Gastroesophageal sphincter (tissue), 3 donors: ENCODE data around the gene DNAJC5.
"Not testable (repeated sequence)": the region's sequence is repeated elsewhere in the genome, so short reads cannot be mapped to it uniquely, and the experiment has no call there.

Experiments used
- POLR2A ChIP-seq, 2 donors: fragments of 450-650 bp; IDR thresholded peaks; one replicate each; pipeline ENCODE4 v1.6.1; 2017; ENCODE audit warnings: antibody characterized with exemption in 2 of 2, mild to moderate bottlenecking in 2 of 2, moderate library complexity in 1 of 2
- TF ChIP-seq, protein P1 (sequence below), 4 experiments: fragments of 200-600 bp in 2 of 4; fragments of 450-650 bp in 2 of 4; sonication (generic) in 1 of 4; IDR thresholded peaks; one replicate each; pipeline ENCODE4 v1.5.1; 2017 to 2019; ENCODE audit warnings: antibody characterized with exemption in 4 of 4, mild to moderate bottlenecking in 2 of 4, moderate library complexity in 2 of 4

DNA sequence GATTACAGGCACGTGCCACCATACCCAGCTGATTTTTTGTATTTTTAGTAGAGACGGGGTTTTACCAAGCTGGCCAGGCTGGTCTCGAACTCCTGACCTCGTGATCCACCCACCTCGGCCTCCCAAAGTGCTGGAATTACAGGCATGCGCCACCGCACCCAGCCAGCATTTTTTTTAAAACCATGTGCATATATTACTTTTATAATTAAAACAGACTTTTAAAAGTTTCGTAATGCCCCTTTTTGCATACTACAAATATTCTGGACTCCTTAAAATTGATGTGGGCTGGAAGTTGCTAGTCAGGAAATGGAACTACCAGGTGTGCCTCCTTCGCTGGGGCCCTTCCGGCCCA, 77.0 kb downstream of the DNAJC5 start:
- not testable (repeated sequence) for TF ChIP-seq POLR2A (IDR thresholded peaks at IDR 0.05)
- TF ChIP-seq, protein P1, sequence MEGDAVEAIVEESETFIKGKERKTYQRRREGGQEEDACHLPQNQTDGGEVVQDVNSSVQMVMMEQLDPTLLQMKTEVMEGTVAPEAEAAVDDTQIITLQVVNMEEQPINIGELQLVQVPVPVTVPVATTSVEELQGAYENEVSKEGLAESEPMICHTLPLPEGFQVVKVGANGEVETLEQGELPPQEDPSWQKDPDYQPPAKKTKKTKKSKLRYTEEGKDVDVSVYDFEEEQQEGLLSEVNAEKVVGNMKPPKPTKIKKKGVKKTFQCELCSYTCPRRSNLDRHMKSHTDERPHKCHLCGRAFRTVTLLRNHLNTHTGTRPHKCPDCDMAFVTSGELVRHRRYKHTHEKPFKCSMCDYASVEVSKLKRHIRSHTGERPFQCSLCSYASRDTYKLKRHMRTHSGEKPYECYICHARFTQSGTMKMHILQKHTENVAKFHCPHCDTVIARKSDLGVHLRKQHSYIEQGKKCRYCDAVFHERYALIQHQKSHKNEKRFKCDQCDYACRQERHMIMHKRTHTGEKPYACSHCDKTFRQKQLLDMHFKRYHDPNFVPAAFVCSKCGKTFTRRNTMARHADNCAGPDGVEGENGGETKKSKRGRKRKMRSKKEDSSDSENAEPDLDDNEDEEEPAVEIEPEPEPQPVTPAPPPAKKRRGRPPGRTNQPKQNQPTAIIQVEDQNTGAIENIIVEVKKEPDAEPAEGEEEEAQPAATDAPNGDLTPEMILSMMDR (IDR thresholded peaks at IDR 0.05): not testable (repeated sequence)
